Endodermal cell (in vitro differentiated cells): ENCODE data around the gene MMP15. TPM values are rescaled to one million over a fixed set of nuclear protein-coding genes. Genes with fewer than 3 reads are reported as not detected.
"Not testable (repeated sequence)": the region's sequence is repeated elsewhere in the genome, so short reads cannot be mapped to it uniquely, and the experiment has no call there.

Experiments used
- DNase-seq: peaks from one replicate; pipeline ENCODE4 v3.0.0-alpha.2; 2017
- H3K27ac ChIP-seq: 2 replicates; pipeline ENCODE4 v1.5.1; 2013; ENCODE audit warnings: mild to moderate bottlenecking, low read depth, low read length, moderate library complexity
- H3K27me3 ChIP-seq: 2 replicates; pipeline ENCODE4 v1.6.1; 2013; ENCODE audit warnings: mild to moderate bottlenecking, low read length, moderate library complexity; ENCODE audit not compliant: insufficient read depth, control insufficient read depth, poor library complexity, severe bottlenecking
- H3K36me3 ChIP-seq: 2 replicates; pipeline ENCODE4 v1.7.0; 2013; ENCODE audit warnings: mild to moderate bottlenecking, low read length, moderate library complexity; ENCODE audit not compliant: control insufficient read depth, insufficient read depth
- H3K4me1 ChIP-seq: one replicate; pipeline ENCODE4 v1.7.0; 2013; ENCODE audit warnings: low read length; ENCODE audit not compliant: control insufficient read depth, insufficient read depth
- H3K4me3 ChIP-seq: 2 replicates; pipeline ENCODE4 v1.5.1; 2013; ENCODE audit warnings: mild to moderate bottlenecking, low read length, moderate library complexity
- H3K9ac ChIP-seq: 2 replicates; pipeline ENCODE4 v1.6.1; 2013; ENCODE audit warnings: mild to moderate bottlenecking, low read length, moderate library complexity; ENCODE audit not compliant: poor library complexity, severe bottlenecking; ENCODE audit errors: extremely low read depth
- H3K9me3 ChIP-seq: 2 replicates; pipeline ENCODE4 v1.6.1; 2013; ENCODE audit warnings: mild to moderate bottlenecking, low read length, moderate library complexity; ENCODE audit not compliant: control insufficient read depth
- H3K27ac Mint-ChIP-seq: 2 replicates; pipeline ENCODE4 v1.8.0; 2020; ENCODE audit warnings: mixed read lengths
- H3K27me3 Mint-ChIP-seq: 2 replicates; pipeline ENCODE4 v1.8.0; 2021; ENCODE audit warnings: mild to moderate bottlenecking, mixed read lengths; ENCODE audit not compliant: insufficient read depth
- H3K36me3 Mint-ChIP-seq: 2 replicates; pipeline ENCODE4 v1.8.0; 2020; ENCODE audit warnings: low read depth, mixed read lengths
- H3K4me1 Mint-ChIP-seq: 2 replicates; pipeline ENCODE4 v1.8.0; 2020; ENCODE audit warnings: mixed read lengths
- H3K4me3 Mint-ChIP-seq: 2 replicates; pipeline ENCODE4 v1.8.0; 2020; ENCODE audit warnings: mild to moderate bottlenecking, moderate library complexity, mixed read lengths
- H3K9me3 Mint-ChIP-seq: 2 replicates; pipeline ENCODE4 v1.8.0; 2020; ENCODE audit warnings: mild to moderate bottlenecking, mixed read lengths
- CTCF ChIP-seq: fragments of 200-600 bp; sonication (generic); conservative IDR thresholded peaks from 2 replicates; pipeline ENCODE4 v1.5.0; 2021; ENCODE audit warnings: antibody characterized with exemption, mild to moderate bottlenecking
- WGBS, 2 experiments: methylation state at CpG; one replicate each; pipeline versions ENCODE4 v1.1.5 to v1.1.7; 2013; ENCODE audit warnings: missing lambda C conversion rate in 2 of 2, mixed read lengths in 1 of 2; ENCODE audit not compliant: insufficient coverage in 1 of 2, insufficient read length in 1 of 2; 5-methylcytosine and 5-hydroxymethylcytosine counted together
- total RNA-seq, 2 donors: library from RNA; stranded (reverse); fragmentation: NEBNext Ultra II Directional in 1 of 2; extraction: Animal tissue kit (Norgen Biotek cat#: 25700) in 1 of 2; gene quantifications; 2 replicates in 1 of 2; 3 replicates in 1 of 2; pipeline ENCODE4 v1.2.1, GENCODE V29; 2021

MMP15 gene
- total RNA-seq, 2 donors from 2014 or later, result 99.8 to 105 TPM

- Mint-ChIP-seq H3K27ac (no peak overlapping the region), H3K27me3 (no peaks in the 10 kb centered on the region), H3K4me3 (peak overlapping the region; percentile 89), H3K9me3 (peaks cover 9% of the 10 kb centered on the region), H3K4me1 (peaks cover 23% of the 10 kb centered on the region), H3K36me3 (peaks cover 54% of the 10 kb centered on the region)
- WGBS, 2 experiments, result 89 to 93% methylated on average over 6 to 9 of the region's 9 CpGs
- TF ChIP-seq CTCF, result no peak
- H3K9ac ChIP-seq, result no peak overlapping the region
- no peaks in the 10 kb centered on the region for H3K27me3 ChIP-seq
- H3K4me3 ChIP-seq, result peak overlapping the region; percentile 87
- no peak for DNase-seq
- peaks cover 16% of the 10 kb centered on the region for H3K4me1 ChIP-seq
- H3K27ac ChIP-seq, result no peak overlapping the region
- H3K9me3 ChIP-seq, result peaks cover 19% of the 10 kb centered on the region
- H3K36me3 ChIP-seq, result peaks cover 53% of the 10 kb centered on the region
These were observed 23.1 kb upstream of the MMP15 start for GRCh38 chr16:58002416-58002800.

- H3K4me3 Mint-ChIP-seq, result peak overlapping the region; percentile 89
- H3K4me1 Mint-ChIP-seq, result peaks cover 23% of the 10 kb centered on the region
- TF ChIP-seq CTCF, result no peak
- peaks cover 53% of the 10 kb centered on the region for H3K36me3 Mint-ChIP-seq
- H3K9me3 Mint-ChIP-seq, result peaks cover 10% of the 10 kb centered on the region
- H3K27ac ChIP-seq, result no peak overlapping the region
- peaks cover 19% of the 10 kb centered on the region for H3K9me3 ChIP-seq
- no peaks in the 10 kb centered on the region for H3K27me3 ChIP-seq
- H3K9ac ChIP-seq, result no peak overlapping the region
- 94 to 96% methylated on average over 5 of the region's 5 CpGs for WGBS, 2 experiments
- peaks cover 16% of the 10 kb centered on the region for H3K4me1 ChIP-seq
- H3K4me3 ChIP-seq, result peak overlapping the region; percentile 87
- H3K36me3 ChIP-seq, result peaks cover 53% of the 10 kb centered on the region
- DNase-seq, result no peak
- H3K27ac Mint-ChIP-seq, result no peak overlapping the region
- H3K27me3 Mint-ChIP-seq, result no peaks in the 10 kb centered on the region
These were observed 22.6 kb upstream of the MMP15 start for GRCh38 chr16:58002936-58003335.

GRCh38 chr16:58004736-58005135 lies 20.8 kb upstream of the MMP15 start:
- H3K27me3 ChIP-seq, H3K27me3 Mint-ChIP-seq, H3K27ac ChIP-seq, H3K9ac ChIP-seq, H3K4me3 Mint-ChIP-seq, H3K27ac Mint-ChIP-seq, H3K4me3 ChIP-seq, DNase-seq: not testable (repeated sequence)
- H3K36me3 Mint-ChIP-seq, result peaks cover 61% of the 10 kb centered on the region
- H3K4me1 ChIP-seq, result peaks cover 11% of the 10 kb centered on the region
- 96 to 97% methylated on average over 9 to 12 of the region's 12 CpGs for WGBS, 2 experiments
- peaks cover 63% of the 10 kb centered on the region for H3K36me3 ChIP-seq
- peaks cover 12% of the 10 kb centered on the region for H3K9me3 Mint-ChIP-seq
- peaks cover 19% of the 10 kb centered on the region for H3K9me3 ChIP-seq
- peaks cover 20% of the 10 kb centered on the region for H3K4me1 Mint-ChIP-seq

- Histone ChIP-seq H3K9ac (no peak overlapping the region), H3K4me1 (peaks cover 33% of the 10 kb centered on the region), H3K9me3 (peaks cover 19% of the 10 kb centered on the region), H3K27me3 (no peaks in the 10 kb centered on the region), H3K27ac (no peak overlapping the region), H3K4me3 (peak overlapping the region; percentile 50), H3K36me3 (peaks cover 77% of the 10 kb centered on the region)
- Mint-ChIP-seq H3K36me3 (peaks cover 64% of the 10 kb centered on the region), H3K27ac (peak overlapping the region; percentile 95), H3K4me1 (peaks cover 42% of the 10 kb centered on the region), H3K27me3 (no peaks in the 10 kb centered on the region), H3K9me3 (peaks cover 12% of the 10 kb centered on the region), H3K4me3 (peak overlapping the region; percentile 27)
- DNase-seq, result peak; percentile 57
- 81 to 85% methylated on average over 9 to 11 of the region's 11 CpGs for WGBS, 2 experiments
- no peak for TF ChIP-seq CTCF
These were observed 15.6 kb upstream of the MMP15 start for GRCh38 chr16:58009856-58010416.
